ENCODE results near the gene ABLIM1.

Gene ABLIM1

DNA sequence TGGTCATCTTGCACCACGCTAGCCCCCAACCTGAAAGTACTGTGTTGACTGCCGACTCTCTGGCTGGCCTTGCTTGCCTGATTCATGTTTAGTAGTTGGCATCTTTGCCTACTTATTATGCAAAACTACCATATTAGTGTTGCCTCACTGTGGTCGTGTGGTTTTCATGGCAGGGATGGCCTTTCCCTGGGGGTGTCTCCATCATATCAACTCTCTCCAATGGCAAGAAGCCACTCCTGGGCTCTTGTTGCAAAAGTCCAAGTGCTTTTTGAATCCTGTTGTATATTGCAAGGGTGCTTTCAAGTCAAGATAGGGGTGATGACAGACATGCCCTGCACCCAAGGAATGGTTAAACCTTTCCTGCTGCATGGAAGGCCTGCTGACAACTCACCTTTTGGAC lies 39.4 kb downstream of the ABLIM1 start:
- no peak for DNase-seq

DNA sequence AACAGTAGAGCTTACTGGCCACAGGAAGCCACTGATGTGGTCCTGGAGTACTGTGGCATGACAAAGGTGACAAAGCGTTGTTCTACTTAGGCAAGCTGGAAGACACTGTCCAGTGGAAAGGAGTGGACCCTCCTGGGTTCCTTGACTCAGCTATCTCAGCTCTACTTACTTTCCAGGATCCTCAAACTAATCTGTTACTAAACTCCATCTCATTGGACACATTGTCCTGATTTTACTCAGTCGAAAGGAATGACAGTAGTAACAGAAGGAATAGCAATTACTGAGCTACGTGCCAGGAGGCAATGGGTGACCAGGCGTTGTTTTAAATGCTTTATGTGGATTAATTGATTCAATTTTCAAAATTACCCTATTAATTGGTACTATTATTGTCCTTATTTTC lies 41.6 kb downstream of the ABLIM1 start:
- no peak for DNase-seq

DNA sequence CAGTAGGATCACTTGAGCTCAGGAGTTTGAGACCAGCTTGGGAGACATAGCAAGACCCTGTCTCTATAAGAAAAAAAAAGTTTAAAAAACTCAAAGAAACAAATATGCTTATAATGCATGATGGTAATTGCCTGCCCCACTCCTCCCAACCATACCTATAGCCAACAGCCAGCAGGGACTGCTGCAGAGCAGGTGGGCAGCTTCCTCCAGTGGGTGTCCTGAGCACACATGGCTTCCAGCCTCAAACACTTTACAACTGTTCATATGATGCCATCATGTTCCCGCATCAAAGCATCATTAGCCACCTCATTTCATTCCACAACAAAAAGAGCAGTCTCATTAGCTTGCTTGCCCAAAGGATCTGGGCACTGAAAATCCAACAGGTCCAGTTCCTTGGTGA lies 42.0 kb downstream of the ABLIM1 start:
- no peak for DNase-seq

DNA sequence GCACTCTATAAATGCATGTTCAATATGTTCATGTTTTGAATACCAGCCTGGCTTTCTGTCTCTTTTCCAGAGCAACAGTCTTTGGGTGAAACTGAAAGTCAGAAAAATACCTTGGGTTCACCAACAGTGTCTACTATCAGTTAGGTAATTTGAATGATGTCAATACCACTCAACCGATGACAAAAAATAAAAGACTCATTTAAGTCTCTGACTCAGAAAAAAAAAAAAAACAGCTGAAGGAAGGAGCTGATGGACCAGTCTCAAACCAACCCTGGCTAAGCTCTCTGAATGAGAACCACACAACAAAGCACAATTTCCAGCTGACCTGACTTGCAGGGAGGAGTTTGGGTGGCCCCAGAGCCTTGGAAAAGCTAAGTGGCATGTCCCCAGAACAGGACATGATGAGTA lies 42.5 kb downstream of the ABLIM1 start:
- no peak for DNase-seq

DNA sequence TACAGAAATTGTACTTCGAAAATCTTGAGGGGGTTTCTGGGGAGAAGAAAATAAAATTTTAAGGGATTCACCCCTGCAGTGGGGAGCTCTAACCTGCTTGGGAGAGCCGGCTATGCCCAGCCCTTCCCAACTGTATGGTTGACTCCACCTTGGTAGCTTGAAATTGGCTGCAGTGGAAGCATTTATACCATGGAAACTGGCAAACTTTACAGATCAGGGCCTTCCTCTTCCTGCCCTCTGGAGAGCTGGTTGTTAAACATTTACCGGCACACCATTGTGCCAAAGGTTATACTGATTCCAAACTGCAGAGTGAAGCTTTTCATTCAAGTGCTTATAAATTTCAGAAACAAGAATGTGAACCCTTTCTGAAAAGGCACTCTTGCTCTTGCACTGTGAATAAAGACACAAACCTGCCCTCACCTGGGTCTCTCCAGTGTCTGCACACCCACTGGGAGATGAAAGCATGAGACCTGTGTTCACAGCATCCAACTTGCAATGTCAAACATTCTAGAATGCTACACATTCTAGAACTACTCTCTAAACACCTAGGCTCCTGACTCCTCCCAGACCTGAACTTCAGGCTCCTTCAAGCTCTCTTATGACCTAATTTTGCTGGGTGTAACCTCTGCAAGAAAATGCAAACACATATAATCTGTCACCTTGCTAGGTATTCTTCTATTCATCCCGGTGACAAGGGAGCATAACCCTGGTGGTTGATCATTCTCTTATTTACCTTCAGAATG lies 44.7 kb downstream of the ABLIM1 start:
- DNase-seq, result no peak

DNA sequence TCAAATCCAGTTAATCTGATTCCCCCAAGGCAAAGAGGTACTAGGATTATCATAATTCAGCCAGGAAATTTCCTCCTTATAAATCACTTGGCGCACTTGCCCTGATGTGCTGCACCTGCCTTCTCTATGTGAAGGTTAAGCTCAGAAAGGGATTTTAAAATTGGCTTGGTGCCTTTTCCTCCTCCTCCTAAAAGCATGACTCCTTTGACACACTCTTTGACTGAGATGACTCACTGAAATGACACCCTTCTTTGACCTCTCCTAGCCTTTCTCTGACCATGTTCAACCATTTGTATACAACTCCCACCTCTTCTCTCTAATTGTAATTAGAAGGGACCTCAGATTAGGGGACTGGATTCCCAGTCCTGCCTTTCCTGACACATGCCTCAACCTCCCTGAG lies 46.5 kb downstream of the ABLIM1 start:
- DNase-seq, result no peak

DNA sequence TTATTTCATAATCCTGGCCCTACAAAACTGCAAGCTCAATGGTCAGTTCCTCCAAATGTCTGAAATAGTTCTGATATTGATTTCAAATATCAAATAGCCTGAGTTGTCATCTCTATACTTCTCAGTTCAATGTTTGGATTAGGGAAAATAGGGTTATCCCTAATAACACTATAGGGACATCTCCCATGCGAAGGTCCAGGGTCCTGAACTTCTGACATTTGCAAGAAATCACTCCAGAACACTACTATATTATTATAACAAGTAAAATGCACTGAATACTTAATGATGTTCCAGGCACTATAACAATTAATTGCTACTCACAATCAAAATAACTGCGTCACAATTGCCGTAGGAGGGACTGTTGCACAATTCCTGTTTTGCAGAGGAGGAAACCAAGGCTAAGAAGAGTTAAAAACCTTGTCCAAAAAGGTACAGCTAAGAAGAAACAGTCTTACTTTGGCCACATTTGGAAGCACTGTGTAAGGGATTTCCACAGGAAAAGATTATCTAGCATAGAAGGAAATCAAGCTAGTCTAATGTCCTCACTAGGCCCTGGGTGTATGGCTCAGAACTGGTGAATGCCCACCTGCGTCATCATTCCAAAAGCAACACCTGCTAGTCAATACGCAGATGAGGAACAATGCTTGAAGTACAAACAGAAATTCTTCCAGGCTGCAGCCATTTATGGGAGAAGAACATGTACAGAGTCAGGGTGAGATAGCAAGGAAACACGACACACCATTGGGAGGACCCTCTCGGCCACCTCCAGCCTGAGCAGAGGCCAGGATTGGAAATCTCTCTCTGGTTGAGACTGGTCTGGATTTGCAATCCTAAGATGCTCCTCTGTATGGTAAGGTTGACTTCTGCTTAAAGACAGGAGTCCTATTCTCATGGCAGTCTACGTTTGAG lies 48.3 kb downstream of the ABLIM1 start:
- DNase-seq, result no peak

DNA sequence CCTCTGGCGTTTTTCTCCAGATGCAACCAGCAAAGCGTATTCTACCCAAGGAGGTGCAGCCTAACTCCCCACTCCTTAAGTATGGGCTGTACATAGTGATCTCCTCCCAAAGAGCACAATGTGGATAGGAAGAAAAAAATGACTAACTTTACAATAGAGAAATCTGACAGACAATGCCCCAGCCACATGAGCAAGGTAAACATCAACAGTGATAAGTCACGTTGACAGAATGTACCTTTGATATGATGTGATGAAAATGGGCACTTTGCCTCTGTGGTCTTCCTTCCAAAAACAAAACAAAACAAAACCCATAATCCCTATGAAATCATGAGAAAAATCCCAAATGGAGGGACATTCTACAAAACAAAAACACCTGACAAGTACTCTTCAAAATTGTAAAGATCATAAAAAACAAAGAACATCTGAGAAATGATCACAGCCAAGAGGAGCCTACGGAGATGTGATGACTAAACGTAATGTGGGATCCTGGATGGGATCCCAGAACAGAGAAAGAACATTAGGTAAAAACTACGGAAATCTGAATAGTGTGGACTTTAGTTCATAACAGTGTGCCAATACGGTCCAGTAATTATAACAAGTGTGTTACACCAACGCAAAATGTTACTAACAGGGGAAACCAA lies 50.6 kb downstream of the ABLIM1 start:
- no peak for DNase-seq

DNA sequence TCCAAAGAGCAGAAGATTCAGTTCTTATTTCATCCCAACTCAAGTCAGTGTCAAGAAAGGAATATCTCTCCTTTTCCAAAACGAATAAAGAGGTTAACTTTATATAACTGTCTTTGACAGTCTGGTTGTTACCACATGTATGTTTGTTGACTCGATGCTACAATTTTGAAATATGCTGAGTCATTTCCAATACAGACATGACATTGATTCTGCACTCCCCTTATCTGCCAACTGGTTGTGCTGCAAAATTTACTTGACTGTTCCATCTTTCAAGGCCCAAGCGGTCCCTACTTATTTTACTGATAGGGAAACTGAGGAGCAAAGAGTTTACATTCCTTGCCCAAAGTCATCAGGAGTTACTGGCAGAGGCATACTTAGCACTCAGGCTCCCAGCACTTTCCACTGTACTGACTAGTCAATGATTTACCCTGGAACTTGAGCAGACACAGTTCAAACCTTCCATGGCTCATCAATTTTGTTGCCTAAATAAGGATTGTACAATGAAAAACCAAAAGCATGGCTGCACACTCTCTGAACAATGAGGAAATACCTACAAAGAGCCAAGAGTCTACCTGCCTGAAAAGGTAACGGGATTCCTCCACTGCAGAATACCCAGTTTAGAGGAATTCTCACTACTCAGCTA lies 52.8 kb downstream of the ABLIM1 start:
- no peak for DNase-seq

DNA sequence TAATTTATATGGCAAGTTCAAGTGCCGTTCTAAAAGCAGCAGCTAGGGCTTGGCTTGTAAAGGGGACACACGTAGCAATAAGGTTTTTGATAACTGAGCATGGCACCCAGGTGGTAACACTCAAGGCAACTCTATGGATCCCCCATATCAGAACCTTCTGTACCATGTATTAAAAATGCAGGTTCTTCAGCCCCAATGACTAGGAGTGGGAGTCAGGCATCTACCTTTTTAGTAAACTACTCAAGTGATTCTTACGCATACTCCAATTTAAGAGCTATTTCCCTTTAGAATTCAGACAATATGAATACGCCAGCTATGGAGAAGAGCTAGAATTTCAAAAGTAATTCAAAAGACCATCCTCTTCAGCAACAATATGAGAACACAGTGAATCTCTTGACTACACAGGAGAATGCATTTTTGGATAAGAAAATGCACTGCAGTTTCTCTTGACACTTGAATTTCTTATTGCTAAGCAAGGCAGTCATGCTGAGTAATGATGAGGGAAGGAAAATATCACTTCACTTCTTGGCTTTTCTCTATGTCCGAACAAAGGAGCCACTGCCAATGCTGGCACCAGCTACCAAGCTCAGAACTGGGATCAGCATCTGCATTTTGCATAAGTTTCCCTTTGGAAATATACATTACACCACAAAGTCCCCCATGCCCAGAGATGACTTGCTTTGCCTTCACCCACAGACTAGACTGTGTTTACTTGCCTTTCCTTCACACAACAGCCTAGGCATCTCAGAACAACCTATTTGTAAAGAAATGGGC lies 53.5 kb downstream of the ABLIM1 start:
- DNase-seq, result no peak

DNA sequence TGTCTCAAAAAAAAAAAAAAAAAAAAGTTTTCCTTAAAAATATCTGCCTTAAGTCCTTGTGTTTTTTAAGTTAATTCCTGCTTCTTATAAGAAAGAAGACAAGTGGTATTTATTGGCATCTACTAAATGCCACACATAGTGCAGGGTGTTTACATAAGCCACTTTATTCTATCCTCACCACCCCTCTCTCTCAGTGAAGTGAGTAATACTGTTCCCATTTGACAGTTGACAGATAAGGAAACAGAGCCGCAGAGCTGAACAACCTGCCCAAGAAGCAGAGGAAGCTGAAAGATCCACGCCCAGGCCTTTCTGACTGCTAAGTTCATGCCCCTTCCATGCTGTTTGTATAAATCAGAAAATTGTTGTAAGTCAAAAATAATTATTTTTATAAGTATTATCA lies 54.1 kb downstream of the ABLIM1 start:
- DNase-seq, result no peak

DNA sequence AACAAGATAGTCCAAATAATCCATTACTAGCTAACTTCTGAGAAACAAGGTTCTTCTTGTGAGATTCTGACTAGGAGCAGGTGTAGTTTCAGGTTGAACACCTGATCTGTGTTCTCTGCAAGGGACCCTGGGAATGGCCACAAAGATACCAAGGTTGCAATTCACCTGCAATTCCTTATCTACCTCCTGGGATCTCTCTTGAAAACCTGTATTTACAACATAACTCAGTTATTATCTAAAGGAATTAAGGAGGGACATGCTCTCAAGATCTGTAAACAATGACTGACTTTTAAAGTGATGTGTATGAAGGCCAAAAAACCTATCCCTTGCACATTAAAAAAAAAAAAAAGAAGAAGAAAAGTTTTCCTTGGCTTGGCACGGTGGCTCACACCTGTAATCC lies 54.8 kb downstream of the ABLIM1 start:
- DNase-seq, result no peak

DNA sequence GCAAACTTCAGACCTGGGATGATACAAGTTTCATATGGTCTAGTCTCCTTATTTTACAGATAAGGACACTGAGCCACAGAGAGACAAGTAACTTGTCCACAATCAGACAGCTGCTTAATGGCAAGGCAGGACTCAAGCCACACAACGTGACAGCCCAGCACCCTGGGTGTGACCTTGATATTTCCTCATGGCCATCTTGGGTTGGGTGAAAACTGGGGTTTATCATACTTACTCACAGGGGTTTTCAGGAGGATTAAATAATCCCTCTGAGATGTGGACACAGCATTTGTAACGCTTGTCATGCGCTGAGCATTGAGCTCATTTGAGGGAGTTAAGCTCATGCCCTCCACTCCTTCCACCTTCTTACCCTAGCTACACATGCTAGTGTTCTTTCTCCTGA lies 58.0 kb downstream of the ABLIM1 start:
- no peak for DNase-seq

DNA sequence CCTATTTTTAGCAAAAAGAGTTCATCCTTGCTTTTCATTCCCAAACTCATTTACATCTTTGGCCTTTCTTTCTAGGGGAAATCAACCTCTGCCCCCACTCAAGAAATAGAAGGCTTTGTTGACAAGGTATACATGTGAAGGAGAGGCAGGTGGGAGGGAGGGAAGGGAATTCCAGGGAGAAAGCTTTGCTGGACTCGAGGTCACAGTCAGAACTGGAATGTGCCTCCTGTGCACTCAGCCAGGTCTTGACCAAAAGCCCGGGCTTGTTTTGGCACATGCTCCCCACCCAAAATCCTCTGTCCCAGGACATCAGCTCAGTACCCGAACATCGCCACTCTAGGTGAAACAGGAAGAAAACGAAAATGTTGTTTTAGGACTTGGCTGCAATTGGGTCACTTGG lies 61.3 kb downstream of the ABLIM1 start:
- no peak for DNase-seq

DNA sequence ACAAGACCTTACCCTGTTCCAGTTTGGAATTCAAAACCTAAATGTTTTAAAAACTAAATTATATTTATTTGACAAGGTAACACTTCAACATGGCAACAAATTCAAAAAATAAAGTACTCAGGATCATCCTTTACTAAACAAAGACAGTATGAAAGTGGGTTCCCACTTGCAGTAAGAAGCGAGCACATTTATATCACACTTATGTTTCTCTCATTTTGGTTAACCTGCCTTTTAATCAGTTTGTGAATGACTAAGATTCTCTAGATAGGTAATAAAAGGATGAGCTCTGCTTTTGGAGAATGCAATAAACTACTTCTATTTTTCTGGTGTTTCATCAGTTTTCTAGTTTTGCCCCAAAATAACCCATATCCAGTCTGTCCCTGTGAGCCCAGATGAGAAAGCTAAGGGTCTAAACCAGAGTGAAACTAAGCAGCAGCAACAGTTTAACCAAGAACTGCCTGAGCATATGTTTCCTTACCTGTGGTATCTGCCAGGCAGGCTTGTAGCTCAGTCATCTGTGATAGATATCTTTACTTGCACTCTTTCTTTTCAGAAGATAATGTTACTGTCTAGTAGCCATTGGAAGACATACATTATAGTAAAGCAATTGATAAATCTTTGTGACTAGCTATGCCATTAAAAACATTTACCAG lies 64.1 kb downstream of the ABLIM1 start:
- no peak for DNase-seq

DNA sequence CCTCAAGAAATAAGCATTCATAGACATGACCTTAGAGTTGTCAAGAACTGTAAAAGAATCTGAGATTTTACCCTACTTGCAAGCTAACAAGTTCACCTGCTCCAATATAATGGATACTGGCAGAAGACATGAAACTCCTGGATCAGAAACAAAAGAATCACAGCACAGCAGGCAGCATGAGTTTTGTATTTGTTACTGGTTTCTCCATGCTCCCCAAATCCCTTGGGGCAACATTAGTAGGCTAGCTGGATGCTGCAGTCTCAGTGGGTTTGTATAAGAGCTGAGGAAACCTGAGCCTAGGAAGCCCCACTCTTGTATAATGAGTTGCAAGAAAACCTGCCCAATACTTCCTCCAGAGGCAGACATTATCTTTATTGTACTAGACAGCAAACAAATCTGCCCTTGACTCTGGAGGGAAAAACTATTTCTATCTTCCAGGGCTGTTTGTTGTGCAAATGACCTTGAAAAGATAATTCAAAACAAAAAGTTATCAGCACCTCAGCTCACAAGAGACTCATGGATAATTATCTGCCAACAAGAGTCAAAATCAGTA lies 64.8 kb downstream of the ABLIM1 start:
- DNase-seq, result no peak

DNA sequence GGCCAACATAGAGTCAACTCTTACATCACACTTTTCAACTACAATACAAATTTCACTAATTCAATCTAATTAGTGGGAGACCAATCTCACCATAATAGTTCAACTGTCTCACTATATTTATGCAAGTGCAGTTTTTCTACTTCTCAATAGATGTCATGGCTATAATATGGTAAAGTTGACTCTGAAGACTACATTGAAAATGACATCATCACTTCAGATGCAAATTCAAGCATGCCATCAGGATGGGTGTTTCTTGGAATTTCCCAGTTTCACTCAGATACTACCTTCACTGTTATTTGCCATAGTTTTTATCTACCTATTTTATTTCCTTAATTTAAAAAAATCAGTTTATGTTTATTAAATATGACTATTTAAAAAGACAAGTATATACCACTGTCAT lies 67.1 kb downstream of the ABLIM1 start:
- no peak for DNase-seq

DNA sequence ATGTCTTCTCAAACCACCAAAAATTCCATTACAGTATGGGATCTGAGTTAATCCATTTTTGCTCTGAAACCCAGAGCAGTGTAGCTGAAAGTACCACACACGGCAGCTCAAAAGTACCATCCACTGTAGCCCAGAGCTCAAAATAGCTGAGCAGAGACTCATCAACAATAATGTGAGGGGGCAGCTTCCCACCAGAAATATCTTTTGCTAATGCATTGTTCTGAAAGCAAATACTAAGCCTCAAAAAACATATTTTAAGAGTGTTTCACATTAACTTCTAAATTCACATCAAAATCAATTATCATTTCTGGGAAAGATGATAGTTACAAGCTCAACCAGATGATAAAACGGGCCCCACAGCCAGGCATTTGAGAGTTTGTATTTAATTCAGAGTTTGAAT lies 73.7 kb downstream of the ABLIM1 start:
- DNase-seq, result no peak

DNA sequence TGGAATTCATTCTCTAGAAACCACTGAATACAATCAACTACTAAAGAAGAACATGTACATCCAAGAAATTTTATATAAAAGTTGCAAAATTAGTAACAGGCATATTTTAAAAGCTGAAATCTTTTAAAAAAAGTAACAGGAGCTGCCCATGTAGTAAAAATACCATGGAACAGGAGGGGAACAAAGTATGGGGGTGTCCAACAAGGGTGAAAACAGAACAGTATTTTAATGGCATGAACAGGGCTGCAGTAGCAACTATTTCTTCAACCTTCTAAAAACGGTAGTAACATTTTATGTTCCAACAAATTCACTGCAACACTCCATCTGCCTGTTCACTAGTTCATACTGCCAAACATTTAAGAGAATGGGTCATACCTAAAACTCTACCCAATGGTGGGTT lies 77.0 kb downstream of the ABLIM1 start:
- no peak for DNase-seq

DNA sequence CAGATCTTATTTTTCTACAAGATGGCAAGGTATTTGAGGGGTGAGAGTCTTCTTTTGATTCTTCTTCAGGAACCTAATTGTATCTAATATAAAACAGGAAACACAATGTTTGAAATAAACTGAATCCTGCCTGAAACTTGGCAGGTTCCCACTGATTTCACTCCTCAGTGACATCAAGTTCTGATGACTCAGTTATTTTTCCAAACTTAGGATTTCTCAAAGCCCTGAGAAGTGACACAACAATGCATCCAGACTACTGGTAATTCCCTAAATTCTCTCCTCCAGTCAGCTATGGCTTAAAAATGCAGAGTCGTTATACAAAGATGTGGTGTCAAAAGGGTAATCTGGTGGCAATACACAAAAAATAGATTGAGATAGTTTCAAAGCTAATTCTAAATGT lies 80.9 kb downstream of the ABLIM1 start:
- DNase-seq, result no peak

DNA sequence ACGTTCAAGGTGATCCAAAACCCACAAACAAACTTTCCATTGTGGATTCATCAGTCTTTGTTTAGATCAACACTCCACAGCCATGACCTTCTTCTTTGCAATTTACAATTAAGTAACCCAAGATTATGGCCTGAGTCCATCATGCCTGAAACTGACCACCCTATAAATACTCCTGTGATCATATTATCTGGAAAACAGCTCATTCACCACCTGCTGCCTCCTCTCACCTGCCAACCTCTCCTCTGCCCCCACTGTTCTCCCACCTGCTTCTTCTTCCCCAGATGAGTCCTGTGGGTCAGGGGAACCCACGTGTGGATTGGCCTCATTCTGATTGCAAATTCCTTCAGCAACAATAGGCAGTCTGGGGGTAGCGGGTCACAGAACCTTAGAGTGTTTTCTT lies 81.4 kb downstream of the ABLIM1 start:
- DNase-seq, result no peak

DNA sequence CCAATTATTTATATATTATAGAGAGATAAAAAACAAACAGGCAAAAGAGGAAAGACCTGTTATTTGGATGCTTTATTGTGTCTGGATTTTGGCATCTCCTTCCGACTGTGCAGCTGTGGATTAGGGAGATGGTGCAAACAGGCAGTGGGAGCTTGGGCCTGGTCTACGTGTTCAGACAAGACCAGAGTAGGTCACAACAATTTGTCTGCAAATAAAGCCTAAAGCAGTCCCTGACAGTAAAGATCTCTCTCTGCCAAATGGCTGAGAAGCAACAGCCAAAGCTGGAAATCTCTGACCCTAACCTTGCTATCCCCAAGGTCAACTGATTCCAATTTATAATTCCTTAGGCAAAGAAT lies 82.0 kb downstream of the ABLIM1 start:
- DNase-seq, result no peak
